ENCODE results near the gene PLEKHH2. TPM values are rescaled to one million over a fixed set of nuclear protein-coding genes. Genes with fewer than 3 reads are reported as not detected.

The PLEKHH2 gene
- total RNA-seq, 2 donors from 2014 or later: 5.0 to 5.3 TPM

- WGBS, 2 experiments (ENCODE audit: insufficient coverage in 1 of 2, insufficient read length in 1 of 2): 64 to 88% methylated on average over 5 to 7 of the region's 7 CpGs
- Histone ChIP-seq H3K27ac (ENCODE audit: low read depth, low read length) (no peak overlapping the region), H3K9me3 (ENCODE audit: control insufficient read depth, low read length) (no peaks in the 10 kb centered on the region), H3K9ac (ENCODE audit: extremely low read depth, low read length, poor library complexity, severe bottlenecking) (peak overlapping the region; percentile 96), H3K4me3 (ENCODE audit: low read length) (peak overlapping the region; percentile 98), H3K36me3 (ENCODE audit: control insufficient read depth, insufficient read depth, low read length) (peaks cover 3% of the 10 kb centered on the region), H3K4me1 (ENCODE audit: control insufficient read depth, insufficient read depth, low read length) (no peaks in the 10 kb centered on the region), H3K27me3 (ENCODE audit: control insufficient read depth, insufficient read depth, low read length, poor library complexity, severe bottlenecking) (no peaks in the 10 kb centered on the region)
- H3K4me3 Mint-ChIP-seq: peak overlapping the region; percentile 78
- H3K9me3 Mint-ChIP-seq: no peaks in the 10 kb centered on the region
- H3K4me1 Mint-ChIP-seq: peaks cover 3% of the 10 kb centered on the region
- H3K27me3 Mint-ChIP-seq (ENCODE audit: insufficient read depth): no peaks in the 10 kb centered on the region
- no peak for DNase-seq
- H3K36me3 Mint-ChIP-seq (ENCODE audit: low read depth): no peaks in the 10 kb centered on the region
- TF ChIP-seq CTCF (conservative IDR thresholded peaks at IDR 0.05): no peak
- H3K27ac Mint-ChIP-seq: peak overlapping the region; percentile 99
Observed at GRCh38 chr2:43774617-43775016, 137.6 kb downstream of the PLEKHH2 start.

GRCh38 chr2:43776324-43776723 is 139.3 kb downstream of the PLEKHH2 start:
- H3K4me1 ChIP-seq (ENCODE audit: control insufficient read depth, insufficient read depth, low read length): no peaks in the 10 kb centered on the region
- no peak overlapping the region for H3K4me3 ChIP-seq (ENCODE audit: low read length)
- no peak overlapping the region for H3K27ac ChIP-seq (ENCODE audit: low read depth, low read length)
- peaks cover 3% of the 10 kb centered on the region for H3K36me3 ChIP-seq (ENCODE audit: control insufficient read depth, insufficient read depth, low read length)
- no peaks in the 10 kb centered on the region for H3K36me3 Mint-ChIP-seq (ENCODE audit: low read depth)
- H3K4me3 Mint-ChIP-seq: no peak overlapping the region
- peaks cover 3% of the 10 kb centered on the region for H3K4me1 Mint-ChIP-seq
- WGBS, 2 experiments (ENCODE audit: insufficient coverage in 1 of 2, insufficient read length in 1 of 2): 90 to 100% methylated on average over 1 of the region's 1 CpG
- H3K9me3 ChIP-seq (ENCODE audit: control insufficient read depth, low read length): no peaks in the 10 kb centered on the region
- no peak overlapping the region for H3K9ac ChIP-seq (ENCODE audit: extremely low read depth, low read length, poor library complexity, severe bottlenecking)
- TF ChIP-seq CTCF (conservative IDR thresholded peaks at IDR 0.05): no peak
- H3K27me3 Mint-ChIP-seq (ENCODE audit: insufficient read depth): no peaks in the 10 kb centered on the region
- H3K27ac Mint-ChIP-seq: no peak overlapping the region
- no peak for DNase-seq
- H3K27me3 ChIP-seq (ENCODE audit: control insufficient read depth, insufficient read depth, low read length, poor library complexity, severe bottlenecking): no peaks in the 10 kb centered on the region
- no peaks in the 10 kb centered on the region for H3K9me3 Mint-ChIP-seq

GRCh38 chr2:43777306-43777926 is 140.4 kb downstream of the PLEKHH2 start:
- H3K9me3 Mint-ChIP-seq: no peaks in the 10 kb centered on the region
- no peak overlapping the region for H3K4me3 ChIP-seq (ENCODE audit: low read length)
- DNase-seq: no peak
- no peaks in the 10 kb centered on the region for H3K27me3 ChIP-seq (ENCODE audit: control insufficient read depth, insufficient read depth, low read length, poor library complexity, severe bottlenecking)
- H3K36me3 Mint-ChIP-seq (ENCODE audit: low read depth): no peaks in the 10 kb centered on the region
- no peaks in the 10 kb centered on the region for H3K4me1 ChIP-seq (ENCODE audit: control insufficient read depth, insufficient read depth, low read length)
- H3K4me3 Mint-ChIP-seq: no peak overlapping the region
- peaks cover 3% of the 10 kb centered on the region for H3K4me1 Mint-ChIP-seq
- WGBS, 2 experiments (ENCODE audit: insufficient coverage in 1 of 2, insufficient read length in 1 of 2): 94 to 97% methylated on average over 7 to 8 of the region's 8 CpGs
- no peaks in the 10 kb centered on the region for H3K9me3 ChIP-seq (ENCODE audit: control insufficient read depth, low read length)
- H3K9ac ChIP-seq (ENCODE audit: extremely low read depth, low read length, poor library complexity, severe bottlenecking): no peak overlapping the region
- no peak for TF ChIP-seq CTCF (conservative IDR thresholded peaks at IDR 0.05)
- H3K27ac Mint-ChIP-seq: no peak overlapping the region
- peaks cover 3% of the 10 kb centered on the region for H3K36me3 ChIP-seq (ENCODE audit: control insufficient read depth, insufficient read depth, low read length)
- no peak overlapping the region for H3K27ac ChIP-seq (ENCODE audit: low read depth, low read length)
- H3K27me3 Mint-ChIP-seq (ENCODE audit: insufficient read depth): no peaks in the 10 kb centered on the region

Data from endodermal cell (in vitro differentiated cells).